Upper lobe of left lung (tissue), 4 donors: ENCODE results near the gene PHF11.

Source experiments
- EP300 ChIP-seq, 4 donors: sonication (generic); formaldehyde crosslinking; IDR thresholded peaks; one replicate each; pipeline ENCODE4 v1.5.1; 2017; ENCODE audit warnings: antibody characterized with exemption in 4 of 4, control low read depth in 2 of 4
- POLR2A ChIP-seq, 4 donors: fragments of 450-650 bp; IDR thresholded peaks; one replicate each; pipeline ENCODE4 v1.5.1; 2016 to 2017; ENCODE audit warnings: antibody characterized with exemption in 4 of 4, mild to moderate bottlenecking in 2 of 4
- POLR2AphosphoS5 ChIP-seq, 2 donors: sonication (generic); formaldehyde crosslinking; IDR thresholded peaks; one replicate each; pipeline ENCODE4 v1.5.1; 2017; ENCODE audit warnings: antibody characterized with exemption in 2 of 2
- TF ChIP-seq, protein P1 (sequence below), 6 experiments: fragments of 450-650 bp in 4 of 6; fragments of 200-600 bp in 2 of 6; sonication (generic) in 2 of 6; IDR thresholded peaks; one replicate each; pipeline ENCODE4 v1.5.1; 2016 to 2019; ENCODE audit warnings: antibody characterized with exemption in 6 of 6

DNA sequence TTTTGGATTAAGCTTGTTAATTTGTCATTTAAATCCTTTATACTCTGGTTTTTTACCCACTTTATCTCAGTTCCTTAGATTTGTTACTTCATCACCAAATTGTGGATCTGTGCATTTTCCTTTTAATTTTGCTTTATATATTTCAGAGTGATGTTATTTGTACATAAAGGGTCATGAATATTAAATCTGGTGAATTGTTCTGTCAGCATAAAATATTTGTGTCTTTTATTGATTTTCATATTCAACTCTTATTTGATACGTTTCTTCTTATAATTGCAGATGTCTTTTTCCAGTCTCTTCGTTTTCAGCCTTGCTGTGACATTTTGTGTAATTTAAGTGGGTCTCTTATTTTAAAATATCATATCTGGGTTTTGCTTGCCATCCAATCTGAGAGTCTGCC, 47.0 kb upstream of the PHF11 start:
- TF ChIP-seq EP300 (IDR thresholded peaks at IDR 0.05) (no peak), POLR2A (IDR thresholded peaks at IDR 0.05) (no peak), POLR2AphosphoS5 (IDR thresholded peaks at IDR 0.05) (no peak)
- TF ChIP-seq, protein P1, sequence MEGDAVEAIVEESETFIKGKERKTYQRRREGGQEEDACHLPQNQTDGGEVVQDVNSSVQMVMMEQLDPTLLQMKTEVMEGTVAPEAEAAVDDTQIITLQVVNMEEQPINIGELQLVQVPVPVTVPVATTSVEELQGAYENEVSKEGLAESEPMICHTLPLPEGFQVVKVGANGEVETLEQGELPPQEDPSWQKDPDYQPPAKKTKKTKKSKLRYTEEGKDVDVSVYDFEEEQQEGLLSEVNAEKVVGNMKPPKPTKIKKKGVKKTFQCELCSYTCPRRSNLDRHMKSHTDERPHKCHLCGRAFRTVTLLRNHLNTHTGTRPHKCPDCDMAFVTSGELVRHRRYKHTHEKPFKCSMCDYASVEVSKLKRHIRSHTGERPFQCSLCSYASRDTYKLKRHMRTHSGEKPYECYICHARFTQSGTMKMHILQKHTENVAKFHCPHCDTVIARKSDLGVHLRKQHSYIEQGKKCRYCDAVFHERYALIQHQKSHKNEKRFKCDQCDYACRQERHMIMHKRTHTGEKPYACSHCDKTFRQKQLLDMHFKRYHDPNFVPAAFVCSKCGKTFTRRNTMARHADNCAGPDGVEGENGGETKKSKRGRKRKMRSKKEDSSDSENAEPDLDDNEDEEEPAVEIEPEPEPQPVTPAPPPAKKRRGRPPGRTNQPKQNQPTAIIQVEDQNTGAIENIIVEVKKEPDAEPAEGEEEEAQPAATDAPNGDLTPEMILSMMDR (IDR thresholded peaks at IDR 0.05): no peak
